Activated T-cell treated with anti-CD3 and anti-CD28 coated beads, Interleukin-2, amount 50 U/mL, for 24 hours (primary cell): ENCODE data around the gene WDR82.

Experiments
- DNase-seq: peaks from one replicate; pipeline ENCODE4 v3.0.0-alpha.2; 2020
- H3K27ac Mint-ChIP-seq: 2 replicates; pipeline ENCODE4 v1.8.0; 2020; ENCODE audit warnings: mild to moderate bottlenecking, mixed read lengths
- H3K27me3 Mint-ChIP-seq: 2 replicates; pipeline ENCODE4 v1.8.0; 2020; ENCODE audit warnings: mixed read lengths
- H3K36me3 Mint-ChIP-seq: 2 replicates; pipeline ENCODE4 v1.8.0; 2020; ENCODE audit warnings: low read depth, mixed read lengths
- H3K4me1 Mint-ChIP-seq: 2 replicates; pipeline ENCODE4 v1.8.0; 2020; ENCODE audit warnings: low read depth, mixed read lengths
- H3K4me3 Mint-ChIP-seq: 2 replicates; pipeline ENCODE4 v1.8.0; 2020; ENCODE audit warnings: mild to moderate bottlenecking, moderate library complexity, mixed read lengths
- H3K9me3 Mint-ChIP-seq: 2 replicates; pipeline ENCODE4 v1.8.0; 2020; ENCODE audit warnings: mixed read lengths

WDR82 gene

DNA sequence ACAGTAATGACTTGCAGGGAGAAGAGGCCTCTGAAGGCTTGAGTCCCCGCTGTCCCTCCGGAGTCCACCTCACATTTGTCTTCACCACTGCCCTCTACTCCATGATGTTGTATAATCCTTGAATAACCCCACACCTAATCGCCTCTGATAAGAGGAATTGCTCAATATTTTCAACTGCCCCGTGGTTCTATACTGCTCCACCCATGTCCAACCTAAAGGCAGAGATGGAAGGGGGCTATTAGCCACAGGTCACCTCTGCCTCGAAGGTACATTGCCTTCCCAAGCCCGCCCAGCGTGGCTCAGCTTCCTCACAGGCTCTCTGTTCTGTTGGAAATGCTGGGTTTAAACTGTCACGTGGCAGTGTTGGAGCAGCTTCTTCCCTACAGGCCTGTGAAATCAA is 65.4 kb downstream of the WDR82 start:
- Mint-ChIP-seq H3K27ac (peak overlapping the region; percentile 63), H3K4me1 (peaks cover 26% of the 10 kb centered on the region), H3K9me3 (no peaks in the 10 kb centered on the region), H3K36me3 (peaks cover 86% of the 10 kb centered on the region), H3K4me3 (no peak overlapping the region), H3K27me3 (no peaks in the 10 kb centered on the region)
- DNase-seq = no peak

DNA sequence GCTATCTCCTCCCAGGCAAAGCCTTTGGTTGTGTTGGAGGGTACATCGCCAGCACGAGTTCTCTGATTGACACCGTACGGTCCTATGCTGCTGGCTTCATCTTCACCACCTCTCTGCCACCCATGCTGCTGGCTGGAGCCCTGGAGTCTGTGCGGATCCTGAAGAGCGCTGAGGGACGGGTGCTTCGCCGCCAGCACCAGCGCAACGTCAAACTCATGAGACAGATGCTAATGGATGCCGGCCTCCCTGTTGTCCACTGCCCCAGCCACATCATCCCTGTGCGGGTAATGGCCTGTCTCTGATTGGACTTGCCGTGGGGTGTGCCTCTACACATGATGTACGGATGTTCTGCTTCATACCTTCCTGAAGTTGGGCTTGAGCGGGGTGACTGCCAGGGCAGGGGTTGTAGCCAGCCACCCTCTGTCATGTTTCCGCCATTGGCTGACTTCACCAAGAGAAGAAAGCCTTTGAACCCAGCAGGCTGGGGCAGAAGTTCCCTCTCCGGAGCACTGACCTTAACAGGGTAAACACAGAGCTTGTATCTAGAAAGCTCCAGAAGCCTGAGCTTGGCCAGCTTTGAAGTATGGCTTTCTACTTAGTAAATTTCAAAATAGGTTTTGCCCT is 67.1 kb downstream of the WDR82 start:
- H3K27ac Mint-ChIP-seq = no peak overlapping the region
- peaks cover 12% of the 10 kb centered on the region for H3K4me1 Mint-ChIP-seq
- H3K9me3 Mint-ChIP-seq = no peaks in the 10 kb centered on the region
- no peaks in the 10 kb centered on the region for H3K27me3 Mint-ChIP-seq
- no peak for DNase-seq
- H3K36me3 Mint-ChIP-seq = peaks cover 96% of the 10 kb centered on the region
- H3K4me3 Mint-ChIP-seq = no peak overlapping the region

DNA sequence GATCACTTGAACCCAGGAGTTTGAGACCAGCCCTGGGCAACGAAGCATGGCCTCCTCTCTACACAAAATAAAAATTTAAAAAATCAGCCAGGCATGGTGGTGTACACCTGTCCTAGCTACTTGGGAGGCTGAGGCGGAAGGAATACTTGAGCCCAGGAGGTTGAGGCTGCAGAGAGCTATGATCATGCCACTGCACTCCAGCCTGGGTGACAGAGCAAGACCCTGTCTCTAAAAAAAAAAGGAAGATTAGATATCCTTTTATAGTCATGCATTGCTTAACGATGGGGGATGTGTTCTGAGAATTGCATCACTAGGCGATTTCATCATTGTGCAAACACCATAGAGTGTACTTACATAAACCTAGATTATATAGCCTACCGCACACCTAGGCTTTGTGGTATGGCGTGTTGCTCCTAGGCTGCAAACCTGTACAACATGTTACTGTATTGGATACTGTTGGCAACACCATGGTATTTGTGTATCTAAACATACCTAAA is 67.9 kb downstream of the WDR82 start:
- Mint-ChIP-seq H3K27me3 (no peaks in the 10 kb centered on the region), H3K36me3 (peaks cover 99% of the 10 kb centered on the region), H3K4me1 (peaks cover 15% of the 10 kb centered on the region), H3K4me3 (no peak overlapping the region), H3K27ac (no peak overlapping the region), H3K9me3 (no peaks in the 10 kb centered on the region)
- DNase-seq = no peak

DNA sequence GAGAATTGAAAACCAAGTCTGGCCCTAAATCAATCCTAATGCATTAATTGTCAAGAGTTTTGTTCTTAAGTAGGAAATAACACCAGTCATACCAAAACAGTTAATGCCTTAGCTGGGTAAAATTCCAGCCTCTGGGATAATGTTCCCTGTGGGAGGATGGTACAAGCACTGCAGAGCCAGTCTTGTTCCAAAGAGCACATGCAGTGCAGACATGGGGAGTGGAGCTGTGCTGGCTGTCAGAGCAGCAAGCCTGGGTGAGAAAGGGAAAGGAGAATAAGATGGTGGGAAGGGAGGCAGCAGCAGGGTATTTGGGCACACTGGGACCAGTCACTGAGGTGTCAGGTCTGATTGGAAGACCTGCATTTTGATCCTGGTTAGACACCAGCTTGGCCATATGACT is 68.4 kb downstream of the WDR82 start:
- Mint-ChIP-seq H3K27ac (no peak overlapping the region), H3K36me3 (peaks cover 99% of the 10 kb centered on the region), H3K4me3 (no peak overlapping the region), H3K27me3 (no peaks in the 10 kb centered on the region), H3K9me3 (no peaks in the 10 kb centered on the region), H3K4me1 (peaks cover 15% of the 10 kb centered on the region)
- DNase-seq = no peak

DNA sequence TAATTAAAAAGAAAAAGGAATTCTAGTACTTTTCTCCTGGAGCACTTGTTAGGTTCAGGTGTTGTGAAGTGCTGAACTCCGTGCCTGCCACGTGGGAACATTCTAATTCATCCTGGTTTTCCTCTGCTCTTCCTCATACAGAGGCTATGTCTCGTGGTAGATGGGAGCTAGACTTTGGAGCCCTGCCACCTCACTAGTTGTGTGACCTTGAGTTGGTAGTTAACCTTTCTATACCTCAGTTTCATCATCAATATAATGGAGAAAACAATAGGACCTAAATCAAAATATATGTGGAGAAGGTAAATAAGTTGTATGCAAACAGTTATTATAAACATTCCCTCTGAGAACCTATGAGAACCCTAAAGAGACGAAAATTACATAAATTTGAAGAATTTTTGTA is 69.9 kb downstream of the WDR82 start:
- H3K36me3 Mint-ChIP-seq = peaks cover 99% of the 10 kb centered on the region
- no peak overlapping the region for H3K27ac Mint-ChIP-seq
- H3K4me1 Mint-ChIP-seq = peaks cover 25% of the 10 kb centered on the region
- no peak overlapping the region for H3K4me3 Mint-ChIP-seq
- H3K9me3 Mint-ChIP-seq = no peaks in the 10 kb centered on the region
- H3K27me3 Mint-ChIP-seq = no peaks in the 10 kb centered on the region
- no peak for DNase-seq

DNA sequence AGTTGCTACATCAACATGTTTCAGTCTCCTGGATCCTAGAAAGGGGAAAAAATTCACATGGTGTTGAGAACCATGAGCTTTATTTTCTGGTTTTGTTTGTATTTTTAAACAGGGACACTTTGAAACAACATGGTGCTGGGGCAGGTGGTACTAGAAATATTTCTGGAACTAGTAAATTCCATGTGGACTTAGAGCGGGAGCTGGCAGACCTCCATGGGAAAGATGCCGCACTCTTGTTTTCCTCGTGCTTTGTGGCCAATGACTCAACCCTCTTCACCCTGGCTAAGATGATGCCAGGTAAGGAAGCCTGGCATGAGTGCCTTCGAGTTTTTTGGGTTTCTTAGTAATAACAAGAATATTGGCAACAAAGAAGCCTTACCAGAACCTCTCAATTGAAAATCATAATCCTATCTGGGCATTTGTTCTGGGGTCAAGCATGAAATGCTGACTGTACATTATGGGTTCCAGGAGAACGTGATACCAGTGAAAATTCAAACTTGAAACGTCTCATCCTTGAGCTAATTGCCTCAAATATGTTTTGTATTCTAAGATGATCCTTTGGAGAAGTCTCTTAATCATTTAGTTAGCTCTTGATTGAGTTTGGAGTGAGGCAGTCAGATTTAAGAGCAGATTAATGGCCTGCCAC is 72.6 kb downstream of the WDR82 start:
- Mint-ChIP-seq H3K36me3 (peaks cover 100% of the 10 kb centered on the region), H3K27me3 (no peaks in the 10 kb centered on the region), H3K9me3 (no peaks in the 10 kb centered on the region), H3K4me1 (peaks cover 52% of the 10 kb centered on the region), H3K27ac (peak overlapping the region; percentile 34), H3K4me3 (no peak overlapping the region)
- no peak for DNase-seq
